ENCODE results near the gene IL11RA. TPM values are rescaled to one million over a fixed set of nuclear protein-coding genes. Genes with fewer than 3 reads are reported as not detected.

The IL11RA gene
- total and polyA plus RNA-seq, 2 donors (not counting 3 experiments of a cell fraction or from before 2014, with no cell fraction given), result 15.3 to 18.6 TPM

DNA sequence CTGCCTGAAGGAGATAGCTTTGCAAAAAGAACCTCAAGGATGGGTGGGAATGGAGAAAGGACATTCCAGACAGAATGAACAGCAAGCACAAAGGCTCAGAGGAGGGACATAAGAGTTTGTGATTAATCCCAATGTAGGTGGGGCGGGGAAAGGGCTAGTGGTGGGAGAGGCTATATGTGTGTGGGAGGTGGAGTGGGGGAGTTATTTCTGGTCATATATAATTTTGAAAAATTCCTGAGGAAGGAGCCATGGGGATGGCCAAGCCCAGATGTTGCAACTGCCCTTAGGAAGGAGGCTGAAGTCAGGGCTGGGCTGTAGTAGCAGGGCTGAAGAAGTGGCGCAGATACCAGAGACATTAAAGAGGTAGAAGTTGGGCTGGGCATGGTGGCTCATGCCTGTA, 23.9 kb downstream of the IL11RA start:
- Histone ChIP-seq H3K27me3 (ENCODE audit: control insufficient read depth in 2 of 2, insufficient read depth in 2 of 2, low read length in 2 of 2) (no peaks in the 10 kb centered on the region), H3K4me1 (ENCODE audit: control insufficient read depth, extremely low read depth, insufficient read depth, low read length) (no peaks in the 10 kb centered on the region), H3K79me2 (ENCODE audit: control insufficient read depth, insufficient read depth, low read length) (no peaks in the 10 kb centered on the region), H4K20me1 (replicated peaks; ENCODE audit: control insufficient read depth, extremely low read depth, insufficient read depth, low read length) (no peaks in the 10 kb centered on the region), H3K27ac (ENCODE audit: insufficient read depth, low read depth, low read length) (no peak overlapping the region), H3K9me3 (replicated peaks; ENCODE audit: control insufficient read depth, insufficient read depth, low read length) (no peaks in the 10 kb centered on the region), H3K9ac (replicated peaks; ENCODE audit: extremely low read depth, insufficient read depth, low read length) (no peak overlapping the region), H3K4me2 (ENCODE audit: insufficient read depth, low read length) (no peak overlapping the region), H2AFZ (ENCODE audit: low read depth, low read length) (no peak overlapping the region), H3K9me1 (replicated peaks; ENCODE audit: control insufficient read depth, extremely low read depth, insufficient read depth, low read length) (no peaks in the 10 kb centered on the region), H3K4me3 (replicated peaks in 1 of 3; ENCODE audit: insufficient read depth in 1 of 3, low read depth in 1 of 3, low read length in 3 of 3) (no peak overlapping the region), H3K36me3 (ENCODE audit: control insufficient read depth in 2 of 2, extremely low read depth in 1 of 2, insufficient read depth in 2 of 2, low read length in 2 of 2) (no peaks in the 10 kb centered on the region)
- TF ChIP-seq EZH2 (IDR thresholded peaks at IDR 0.05; ENCODE audit: borderline replicate concordance, low read depth, low read length, severe bottlenecking), result no peak
- no peak for TF ChIP-seq FOS (IDR thresholded peaks at IDR 0.05; ENCODE audit: borderline replicate concordance, insufficient read depth, low read length)
- no peak for TF ChIP-seq POLR2A (IDR thresholded peaks at IDR 0.05; ENCODE audit: low read depth, low read length)
- no peak for TF ChIP-seq JUN (IDR thresholded peaks at IDR 0.05; ENCODE audit: borderline replicate concordance, insufficient read depth, insufficient read length, low read depth)
- TF ChIP-seq POLR2AphosphoS5 (IDR thresholded peaks at IDR 0.05; ENCODE audit: insufficient read depth, low read depth, low read length), result no peak
- TF ChIP-seq MYC (IDR thresholded peaks at IDR 0.05; ENCODE audit: low read depth, low read length), result no peak
- TF ChIP-seq GATA2 (IDR thresholded peaks at IDR 0.05; ENCODE audit: insufficient read depth, insufficient read length, low read depth, low read length), result no peak
- TF ChIP-seq, protein P1, sequence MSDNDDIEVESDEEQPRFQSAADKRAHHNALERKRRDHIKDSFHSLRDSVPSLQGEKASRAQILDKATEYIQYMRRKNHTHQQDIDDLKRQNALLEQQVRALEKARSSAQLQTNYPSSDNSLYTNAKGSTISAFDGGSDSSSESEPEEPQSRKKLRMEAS (IDR thresholded peaks at IDR 0.05; ENCODE audit: insufficient read depth, insufficient read length), result no peak
- TF ChIP-seq, protein P2, sequence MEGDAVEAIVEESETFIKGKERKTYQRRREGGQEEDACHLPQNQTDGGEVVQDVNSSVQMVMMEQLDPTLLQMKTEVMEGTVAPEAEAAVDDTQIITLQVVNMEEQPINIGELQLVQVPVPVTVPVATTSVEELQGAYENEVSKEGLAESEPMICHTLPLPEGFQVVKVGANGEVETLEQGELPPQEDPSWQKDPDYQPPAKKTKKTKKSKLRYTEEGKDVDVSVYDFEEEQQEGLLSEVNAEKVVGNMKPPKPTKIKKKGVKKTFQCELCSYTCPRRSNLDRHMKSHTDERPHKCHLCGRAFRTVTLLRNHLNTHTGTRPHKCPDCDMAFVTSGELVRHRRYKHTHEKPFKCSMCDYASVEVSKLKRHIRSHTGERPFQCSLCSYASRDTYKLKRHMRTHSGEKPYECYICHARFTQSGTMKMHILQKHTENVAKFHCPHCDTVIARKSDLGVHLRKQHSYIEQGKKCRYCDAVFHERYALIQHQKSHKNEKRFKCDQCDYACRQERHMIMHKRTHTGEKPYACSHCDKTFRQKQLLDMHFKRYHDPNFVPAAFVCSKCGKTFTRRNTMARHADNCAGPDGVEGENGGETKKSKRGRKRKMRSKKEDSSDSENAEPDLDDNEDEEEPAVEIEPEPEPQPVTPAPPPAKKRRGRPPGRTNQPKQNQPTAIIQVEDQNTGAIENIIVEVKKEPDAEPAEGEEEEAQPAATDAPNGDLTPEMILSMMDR (IDR thresholded peaks at IDR 0.05; ENCODE audit: extremely low read depth in 1 of 2, insufficient read depth in 1 of 2, low read depth in 1 of 2, low read length in 2 of 2), result no peak
- POLR2A ChIA-PET, result no interaction called here
- CTCF ChIA-PET, result interaction anchor here (1.1 to 6.2 kb wide), 5 partner anchors 10 to 309 kb away, joined by 3 to 92 read pairs (median 4); no protein-coding TSS in a partner anchor
- intact Hi-C loops (cut with micrococcal nuclease), result loop anchor here (1.0 to 10.0 kb wide), 3 partner anchors 11 to 309 kb away; partner anchors contain the start of gene DNAJB5
- FAIRE-seq (no peak), DNase-seq (ENCODE audit: low read depth, low spot score) (no peak)
- dilution Hi-C loops (cut with MboI; ENCODE audit: extremely low pct_ligation_motif_present, low sequenced_read_pairs), result no loop called here
- BruUV-seq (replicated peaks), result no TSS peak
